Panc1 (cell line): ENCODE data around the gene TNS4.

Experiments used
- POLR2AphosphoS5 ChIP-seq: IDR thresholded peaks from 2 replicates; pipeline ENCODE4 v1.6.1; 2012; ENCODE audit warnings: mild to moderate bottlenecking, low read depth, low read length, moderate library complexity
- REST ChIP-seq, 2 experiments: IDR thresholded peaks; 2 replicates each; pipeline ENCODE4 v1.6.1; 2011 to 2012; ENCODE audit warnings: low read depth in 2 of 2, control low read depth in 1 of 2, low read length in 1 of 2, mild to moderate bottlenecking in 1 of 2, moderate library complexity in 1 of 2; ENCODE audit not compliant: insufficient read depth in 1 of 2
- SIN3A ChIP-seq: IDR thresholded peaks from 2 replicates; pipeline ENCODE4 v1.6.1; 2012; ENCODE audit warnings: low read depth, mild to moderate bottlenecking, low read length, moderate library complexity, borderline replicate concordance; ENCODE audit not compliant: insufficient read depth
- TF ChIP-seq, protein P1 (sequence below): fragments of 450-650 bp; IDR thresholded peaks from 2 replicates; pipeline ENCODE4 v1.5.1; 2017; ENCODE audit warnings: mild to moderate bottlenecking

DNA sequence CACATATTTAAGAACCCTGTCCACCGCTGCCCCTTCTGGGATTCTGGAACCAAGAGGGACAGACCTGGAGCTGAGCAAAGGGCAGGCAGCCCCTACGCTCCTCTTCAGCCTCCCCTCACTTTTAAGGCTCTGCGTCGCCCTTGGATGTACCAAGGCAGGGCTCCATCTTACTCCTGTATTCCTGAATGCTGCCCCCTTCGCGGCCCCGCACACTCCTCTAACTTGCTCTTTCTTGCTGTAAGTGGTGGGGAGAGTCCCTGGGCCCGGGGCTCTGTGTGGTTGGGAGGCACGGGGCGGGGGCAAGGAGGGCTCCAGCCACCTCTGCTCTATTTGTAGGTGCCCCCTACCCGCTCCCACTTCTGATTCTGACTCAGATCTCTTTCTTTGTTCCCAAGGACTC lies 1.2 kb downstream of the TNS4 start:
- no peak for TF ChIP-seq SIN3A
- TF ChIP-seq, protein P1, sequence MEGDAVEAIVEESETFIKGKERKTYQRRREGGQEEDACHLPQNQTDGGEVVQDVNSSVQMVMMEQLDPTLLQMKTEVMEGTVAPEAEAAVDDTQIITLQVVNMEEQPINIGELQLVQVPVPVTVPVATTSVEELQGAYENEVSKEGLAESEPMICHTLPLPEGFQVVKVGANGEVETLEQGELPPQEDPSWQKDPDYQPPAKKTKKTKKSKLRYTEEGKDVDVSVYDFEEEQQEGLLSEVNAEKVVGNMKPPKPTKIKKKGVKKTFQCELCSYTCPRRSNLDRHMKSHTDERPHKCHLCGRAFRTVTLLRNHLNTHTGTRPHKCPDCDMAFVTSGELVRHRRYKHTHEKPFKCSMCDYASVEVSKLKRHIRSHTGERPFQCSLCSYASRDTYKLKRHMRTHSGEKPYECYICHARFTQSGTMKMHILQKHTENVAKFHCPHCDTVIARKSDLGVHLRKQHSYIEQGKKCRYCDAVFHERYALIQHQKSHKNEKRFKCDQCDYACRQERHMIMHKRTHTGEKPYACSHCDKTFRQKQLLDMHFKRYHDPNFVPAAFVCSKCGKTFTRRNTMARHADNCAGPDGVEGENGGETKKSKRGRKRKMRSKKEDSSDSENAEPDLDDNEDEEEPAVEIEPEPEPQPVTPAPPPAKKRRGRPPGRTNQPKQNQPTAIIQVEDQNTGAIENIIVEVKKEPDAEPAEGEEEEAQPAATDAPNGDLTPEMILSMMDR, result no peak
- TF ChIP-seq POLR2AphosphoS5, result no peak
- TF ChIP-seq REST (IDR thresholded peaks at IDR 0.05; ENCODE audit: insufficient read depth in 1 of 2, low read depth in 2 of 2, low read length in 1 of 2), result no peak
